Skeletal muscle tissue (tissue), 4 donors: Measurements from ENCODE around the gene STT3B. TPM values are rescaled to one million over a fixed set of nuclear protein-coding genes. Genes with fewer than 3 reads are reported as not detected.
A peak's percentile ranks its signal among the peaks of the same experiment; 100 is the strongest.
"Not testable (repeated sequence)": the region's sequence is repeated elsewhere in the genome, so short reads cannot be mapped to it uniquely, and the experiment has no call there.

Experiments
- H3K27ac ChIP-seq: one replicate; pipeline ENCODE4 v1.7.0; 2013; ENCODE audit warnings: mild to moderate bottlenecking, low read depth, low read length, inconsistent platforms
- H3K27me3 ChIP-seq, 3 donors: one replicate each; pipeline ENCODE4 v1.7.0; 2013; ENCODE audit warnings: low read length in 3 of 3; ENCODE audit not compliant: control insufficient read depth in 3 of 3, insufficient read depth in 3 of 3
- H3K36me3 ChIP-seq, 3 donors: one replicate each; pipeline ENCODE4 v1.7.0; 2013; ENCODE audit warnings: low read length in 3 of 3; ENCODE audit not compliant: control insufficient read depth in 3 of 3, insufficient read depth in 3 of 3
- H3K4me1 ChIP-seq, 3 donors: one replicate each; pipeline ENCODE4 v1.7.0; 2013; ENCODE audit warnings: low read length in 3 of 3, mild to moderate bottlenecking in 3 of 3; ENCODE audit not compliant: control insufficient read depth in 3 of 3, insufficient read depth in 3 of 3
- H3K4me3 ChIP-seq, 3 donors: one replicate each; pipeline ENCODE4 v1.7.0; 2013; ENCODE audit warnings: low read length in 3 of 3
- H3K9ac ChIP-seq, 3 donors: one replicate each; pipeline ENCODE4 v1.7.0; 2013; ENCODE audit warnings: low read length in 3 of 3, mild to moderate bottlenecking in 3 of 3, moderate library complexity in 2 of 3, low read depth in 1 of 3
- H3K9me3 ChIP-seq, 3 donors: one replicate each; pipeline ENCODE4 v1.7.0; 2013; ENCODE audit warnings: low read length in 3 of 3; ENCODE audit not compliant: control insufficient read depth in 3 of 3
- total RNA-seq: library from RNA; depleted of rRNA; stranded (reverse); fragments of >200 nt; gene quantifications from one replicate; pipeline ENCODE4 v1.2.3, GENCODE V29; 2014
- donor health status: Osteomylitis.

Gene STT3B
- total RNA-seq, 1 donor from 2014 or later: 148 TPM

GRCh38 chr3:31577232-31577631, 44.5 kb downstream of the STT3B start:
- Histone ChIP-seq H3K27me3 (no peaks in the 10 kb centered on the region), H3K4me1 (peaks cover 4 to 17% (median 4%) of the 10 kb centered on the region in 3 donors), H3K27ac (no peak overlapping the region), H3K36me3 (no peaks in the 10 kb centered on the region), H3K9ac (no peak overlapping the region), H3K4me3 (no peak overlapping the region), H3K9me3 (no peaks in the 10 kb centered on the region)

DNA sequence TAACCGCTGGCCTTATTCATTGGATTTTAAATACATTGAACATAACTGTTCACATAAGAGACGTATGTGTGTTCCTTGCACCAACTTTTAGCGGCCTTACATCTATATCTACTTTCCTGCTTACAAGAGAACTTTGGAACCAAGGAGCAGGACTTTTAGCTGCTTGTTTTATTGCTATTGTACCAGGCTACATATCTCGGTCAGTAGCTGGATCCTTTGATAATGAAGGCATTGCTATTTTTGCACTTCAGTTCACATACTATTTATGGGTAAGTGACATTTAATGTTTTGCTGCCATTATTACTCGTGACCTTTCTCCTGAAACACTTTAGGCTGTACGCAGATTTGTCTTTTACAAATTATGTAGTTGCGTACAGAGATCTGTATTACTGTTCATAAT, 47.1 kb downstream of the STT3B start:
- Histone ChIP-seq H3K27me3 (no peaks in the 10 kb centered on the region), H3K4me3 (peak overlapping the region in 1 of 3 donors; percentile 27), H3K9ac (peak overlapping the region; percentile 66 to 79 (median 77)), H3K27ac (peak overlapping the region; percentile 95), H3K9me3 (peaks cover 0 to 4% (median 0%) of the 10 kb centered on the region in 3 donors), H3K36me3 (no peaks in the 10 kb centered on the region), H3K4me1 (peaks cover 4 to 11% (median 4%) of the 10 kb centered on the region in 3 donors)

DNA sequence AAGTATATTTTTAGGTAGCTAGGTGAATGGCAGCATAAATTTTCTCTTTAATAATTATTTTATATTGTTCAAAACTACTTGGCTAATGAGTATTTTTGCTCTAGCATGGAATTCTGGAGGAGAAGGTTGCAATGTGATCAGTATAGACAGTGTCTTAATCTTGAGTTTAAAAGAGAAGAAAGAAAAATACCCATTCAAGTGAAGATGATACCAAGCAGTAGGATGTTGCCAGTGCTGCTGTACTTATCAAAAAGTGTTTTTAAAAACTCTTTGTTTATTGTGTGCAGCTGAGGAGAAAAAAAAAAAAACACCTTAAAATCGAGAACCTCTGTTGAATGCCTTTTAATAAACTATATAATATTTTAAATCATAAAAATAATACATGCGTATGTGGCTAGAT, 47.9 kb downstream of the STT3B start:
- Histone ChIP-seq H3K9me3 (peaks cover 0 to 4% (median 0%) of the 10 kb centered on the region in 3 donors), H3K27me3 (no peaks in the 10 kb centered on the region), H3K4me1 (peaks cover under 1 to 7% (median 4%) of the 10 kb centered on the region in 3 donors), H3K27ac (peak overlapping the region; percentile 95), H3K36me3 (no peaks in the 10 kb centered on the region), H3K4me3 (no peak overlapping the region), H3K9ac (peak overlapping the region in 1 of 3 donors; percentile 66)

DNA sequence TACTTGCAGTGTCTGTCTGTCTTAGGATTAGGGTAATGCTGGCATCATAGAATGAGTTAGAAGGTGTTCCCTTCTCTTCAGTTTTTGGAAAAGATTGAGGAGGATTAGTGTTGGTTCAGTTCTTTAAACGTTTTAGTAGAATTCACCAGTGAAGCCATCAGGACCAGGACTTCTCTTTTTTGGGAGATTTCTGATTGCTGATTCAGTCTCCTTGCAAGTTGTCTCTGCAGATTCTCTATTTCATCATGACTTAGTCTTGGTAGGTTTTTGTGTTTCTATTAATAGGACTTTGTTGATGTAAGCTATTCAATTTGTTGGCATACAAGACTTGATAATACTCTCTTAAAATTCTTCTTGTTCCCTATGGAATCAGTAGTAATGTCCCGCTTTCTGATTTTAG, 48.9 kb downstream of the STT3B start:
- Histone ChIP-seq H3K36me3 (peaks cover 0 to 2% (median 0%) of the 10 kb centered on the region in 3 donors), H3K27ac (peak overlapping the region; percentile 16), H3K4me3 (no peak overlapping the region), H3K27me3 (no peaks in the 10 kb centered on the region), H3K9me3 (peaks cover 0 to 4% (median 0%) of the 10 kb centered on the region in 3 donors), H3K9ac (no peak overlapping the region), H3K4me1 (peaks cover 0 to 7% (median 4%) of the 10 kb centered on the region in 3 donors)

- H3K4me3 ChIP-seq: no peak overlapping the region
- no peak overlapping the region for H3K27ac ChIP-seq
- H3K4me1 ChIP-seq: no peaks in the 10 kb centered on the region
- H3K9me3 ChIP-seq: peaks cover 0 to 6% (median 1%) of the 10 kb centered on the region in 3 donors
- H3K27me3 ChIP-seq: no peaks in the 10 kb centered on the region
- H3K9ac ChIP-seq: no peak overlapping the region
- H3K36me3 ChIP-seq: peaks cover 0 to 9% (median 2%) of the 10 kb centered on the region in 3 donors
Observed at GRCh38 chr3:31589228-31589627, 56.5 kb downstream of the STT3B start.

DNA sequence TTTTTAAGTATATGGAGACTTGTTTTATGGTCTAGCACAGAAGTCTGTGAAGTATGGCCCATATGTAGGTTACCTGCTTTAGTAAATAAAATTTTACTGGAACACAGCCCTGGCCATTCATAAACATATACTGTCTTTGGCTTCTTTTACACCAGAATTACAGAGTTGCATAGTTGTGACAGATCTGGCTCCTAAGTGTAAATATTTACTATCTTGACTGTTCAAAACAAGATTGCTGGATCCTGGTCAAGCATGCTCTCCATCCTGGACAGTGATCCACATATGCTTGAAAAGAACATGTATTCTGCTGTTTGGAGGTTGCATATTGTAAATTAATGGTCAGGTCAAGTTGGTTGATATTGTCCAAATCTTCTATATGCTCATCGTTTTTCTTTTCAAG, 57.9 kb downstream of the STT3B start:
- Histone ChIP-seq H3K27me3 (no peaks in the 10 kb centered on the region), H3K4me3 (no peak overlapping the region), H3K9me3 (peaks cover 0 to 6% (median 0%) of the 10 kb centered on the region in 3 donors), H3K4me1 (no peaks in the 10 kb centered on the region), H3K9ac (no peak overlapping the region), H3K36me3 (peaks cover 0 to 9% (median 5%) of the 10 kb centered on the region in 3 donors), H3K27ac (no peak overlapping the region)

- H3K27ac ChIP-seq: no peak overlapping the region
- H3K9ac ChIP-seq: no peak overlapping the region
- no peak overlapping the region for H3K4me3 ChIP-seq
- H3K27me3 ChIP-seq: no peaks in the 10 kb centered on the region
- H3K9me3 ChIP-seq: peaks cover 0 to 6% (median 0%) of the 10 kb centered on the region in 3 donors
- H3K4me1 ChIP-seq: peaks cover 2 to 4% (median 2%) of the 10 kb centered on the region in 3 donors
- H3K36me3 ChIP-seq: peaks cover 0 to 9% (median 3%) of the 10 kb centered on the region in 3 donors
Observed at GRCh38 chr3:31592764-31593163, 60.0 kb downstream of the STT3B start.

GRCh38 chr3:31596176-31596575, 63.5 kb downstream of the STT3B start:
- peaks cover 2 to 4% (median 2%) of the 10 kb centered on the region in 3 donors for H3K4me1 ChIP-seq
- H3K27me3 ChIP-seq: no peaks in the 10 kb centered on the region
- H3K27ac ChIP-seq: no peak overlapping the region
- H3K9ac ChIP-seq: no peak overlapping the region
- H3K4me3 ChIP-seq: no peak overlapping the region
- H3K9me3 ChIP-seq: no peaks in the 10 kb centered on the region
- H3K36me3 ChIP-seq: peaks cover 0 to 3% (median 0%) of the 10 kb centered on the region in 3 donors

DNA sequence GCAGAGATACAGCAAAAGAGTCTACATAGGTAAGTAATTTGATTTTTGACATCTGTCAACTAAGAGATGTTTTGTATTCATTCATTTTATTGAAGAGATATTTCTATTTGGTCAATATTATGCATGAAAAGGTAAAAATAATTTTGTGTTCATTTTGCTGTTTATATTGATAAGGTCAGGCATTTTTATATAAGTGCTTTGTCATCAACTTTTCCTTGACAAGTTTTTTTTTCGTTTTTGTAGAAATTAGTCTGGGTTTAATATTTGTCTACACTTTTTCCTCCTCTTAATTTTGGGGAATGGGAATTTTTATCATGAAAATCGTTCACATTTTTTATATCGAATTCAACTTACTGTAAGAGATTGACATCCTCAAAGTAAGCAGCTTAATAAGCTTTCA, 67.7 kb downstream of the STT3B start:
- Histone ChIP-seq H3K4me3 (no peak overlapping the region), H3K36me3 (no peaks in the 10 kb centered on the region), H3K27me3 (no peaks in the 10 kb centered on the region), H3K4me1 (peaks cover 2 to 4% (median 2%) of the 10 kb centered on the region in 3 donors), H3K27ac (no peak overlapping the region), H3K9me3 (no peaks in the 10 kb centered on the region), H3K9ac (no peak overlapping the region)

- H3K9ac ChIP-seq, H3K27ac ChIP-seq, H3K4me3 ChIP-seq, H3K4me1 ChIP-seq, H3K9me3 ChIP-seq, H3K27me3 ChIP-seq, H3K36me3 ChIP-seq: not testable (repeated sequence)
Observed at GRCh38 chr3:31605333-31605732, 72.6 kb downstream of the STT3B start.
